Subcutaneous abdominal adipose tissue (tissue), 5 donors: ENCODE measurements around the gene IRF8.
"Not testable (repeated sequence)": the region's sequence is repeated elsewhere in the genome, so short reads cannot be mapped to it uniquely, and the experiment has no call there.

Experiments used
- H3K27ac ChIP-seq: one replicate; pipeline ENCODE4 v1.7.0; 2013; ENCODE audit warnings: low read depth, mild to moderate bottlenecking, inconsistent platforms, low read length, moderate library complexity
- H3K27me3 ChIP-seq, 5 donors: one replicate each; pipeline ENCODE4 v1.7.0; 2013; ENCODE audit warnings: low read length in 5 of 5, inconsistent platforms in 1 of 5; ENCODE audit not compliant: control insufficient read depth in 5 of 5, insufficient read depth in 4 of 5
- H3K36me3 ChIP-seq, 5 donors: one replicate each; pipeline ENCODE4 v1.7.0; 2013; ENCODE audit warnings: low read length in 5 of 5; ENCODE audit not compliant: control insufficient read depth in 5 of 5, insufficient read depth in 5 of 5
- H3K4me1 ChIP-seq, 5 donors: one replicate each; pipeline ENCODE4 v1.7.0; 2013; ENCODE audit warnings: low read length in 5 of 5, mild to moderate bottlenecking in 3 of 5, moderate library complexity in 1 of 5; ENCODE audit not compliant: control insufficient read depth in 5 of 5, insufficient read depth in 5 of 5
- H3K4me3 ChIP-seq, 5 donors: one replicate each; pipeline ENCODE4 v1.7.0; 2013; ENCODE audit warnings: low read length in 5 of 5, low read depth in 1 of 5
- H3K9ac ChIP-seq, 5 donors: one replicate each; pipeline ENCODE4 v1.7.0; 2013; ENCODE audit warnings: low read length in 5 of 5, mild to moderate bottlenecking in 4 of 5, moderate library complexity in 3 of 5
- H3K9me3 ChIP-seq, 5 donors: one replicate each; pipeline ENCODE4 v1.7.0; 2013; ENCODE audit warnings: low read length in 5 of 5; ENCODE audit not compliant: control insufficient read depth in 5 of 5
- donor health status: healthy.
- donor health status: healthy.
- donor health status: healthy.
- donor health status: healthy.
- donor health status: healthy.

Gene IRF8

DNA sequence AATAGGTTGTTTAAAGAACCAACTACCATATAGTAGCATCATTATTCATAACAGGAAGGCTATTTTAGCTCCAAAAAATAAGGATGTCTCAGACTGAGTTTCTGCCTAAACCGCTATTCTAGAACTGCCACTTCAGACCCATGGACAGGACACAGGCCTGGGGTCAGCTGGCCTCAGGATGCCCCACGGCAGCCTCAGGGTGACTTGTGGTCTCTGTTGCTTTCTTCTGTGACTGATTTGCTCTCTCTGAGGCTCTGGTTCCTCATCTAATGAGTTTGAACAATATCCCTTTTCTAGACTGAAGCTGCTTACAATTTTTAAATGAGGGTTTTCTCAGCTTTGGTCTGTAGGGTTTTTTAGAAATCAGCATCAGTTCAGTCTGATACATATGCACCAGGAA lies 31.8 kb upstream of the IRF8 start:
- Histone ChIP-seq H3K27ac (no peak overlapping the region), H3K9ac (no peak overlapping the region), H3K9me3 (peaks cover 0 to 11% (median 0%) of the 10 kb centered on the region in 5 donors), H3K36me3 (no peaks in the 10 kb centered on the region), H3K4me1 (peaks cover 0 to 19% (median 8%) of the 10 kb centered on the region in 5 donors), H3K4me3 (no peak overlapping the region), H3K27me3 (no peaks in the 10 kb centered on the region)

DNA sequence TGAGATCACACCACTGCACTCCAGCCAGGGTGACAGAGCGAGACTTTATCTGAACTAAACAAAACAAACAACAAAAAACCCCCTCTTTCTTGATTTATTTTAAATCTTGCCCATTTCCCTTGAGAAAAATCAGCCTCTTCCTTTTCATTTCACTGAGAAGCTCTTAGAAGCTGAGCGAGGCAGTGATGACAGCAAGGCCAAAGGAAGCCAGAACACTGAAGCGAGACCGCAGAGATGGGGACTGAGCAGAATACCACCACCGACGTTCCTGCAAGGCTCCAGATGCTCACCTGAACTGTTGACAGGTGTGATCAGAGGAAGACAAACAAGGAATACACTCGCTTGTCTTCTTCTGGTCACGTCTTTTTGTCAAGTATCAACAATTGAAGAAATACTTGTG lies 30.5 kb upstream of the IRF8 start:
- H3K4me1 ChIP-seq: peaks cover 0 to 17% (median 12%) of the 10 kb centered on the region in 5 donors
- H3K27me3 ChIP-seq: no peaks in the 10 kb centered on the region
- H3K9ac ChIP-seq: no peak overlapping the region
- no peak overlapping the region for H3K4me3 ChIP-seq
- peaks cover 0 to 11% (median 0%) of the 10 kb centered on the region in 5 donors for H3K9me3 ChIP-seq
- no peaks in the 10 kb centered on the region for H3K36me3 ChIP-seq
- no peak overlapping the region for H3K27ac ChIP-seq

DNA sequence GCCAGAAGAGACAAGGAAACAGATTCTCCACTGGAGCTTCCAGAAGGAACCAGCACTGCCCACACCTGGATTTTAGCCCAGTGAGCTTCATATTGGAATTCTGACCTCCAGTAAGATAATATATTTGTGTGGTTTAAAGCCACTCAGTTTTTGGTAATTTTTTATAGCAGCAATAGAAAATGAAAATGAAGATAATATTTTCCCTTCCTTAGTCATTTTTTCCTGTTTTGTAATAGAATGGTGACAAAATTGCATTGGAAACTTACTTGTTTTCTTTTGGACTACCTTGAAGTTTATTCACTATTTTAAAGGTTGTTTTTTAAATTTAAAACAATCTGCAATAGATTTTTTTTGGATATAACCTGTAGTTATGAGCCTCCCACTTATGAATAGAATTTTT lies 29.8 kb upstream of the IRF8 start:
- Histone ChIP-seq H3K27ac (no peak overlapping the region), H3K9me3 (peaks cover 0 to 11% (median 0%) of the 10 kb centered on the region in 5 donors), H3K36me3 (no peaks in the 10 kb centered on the region), H3K4me3 (no peak overlapping the region), H3K4me1 (peaks cover 0 to 19% (median 14%) of the 10 kb centered on the region in 5 donors), H3K9ac (no peak overlapping the region), H3K27me3 (no peaks in the 10 kb centered on the region)

DNA sequence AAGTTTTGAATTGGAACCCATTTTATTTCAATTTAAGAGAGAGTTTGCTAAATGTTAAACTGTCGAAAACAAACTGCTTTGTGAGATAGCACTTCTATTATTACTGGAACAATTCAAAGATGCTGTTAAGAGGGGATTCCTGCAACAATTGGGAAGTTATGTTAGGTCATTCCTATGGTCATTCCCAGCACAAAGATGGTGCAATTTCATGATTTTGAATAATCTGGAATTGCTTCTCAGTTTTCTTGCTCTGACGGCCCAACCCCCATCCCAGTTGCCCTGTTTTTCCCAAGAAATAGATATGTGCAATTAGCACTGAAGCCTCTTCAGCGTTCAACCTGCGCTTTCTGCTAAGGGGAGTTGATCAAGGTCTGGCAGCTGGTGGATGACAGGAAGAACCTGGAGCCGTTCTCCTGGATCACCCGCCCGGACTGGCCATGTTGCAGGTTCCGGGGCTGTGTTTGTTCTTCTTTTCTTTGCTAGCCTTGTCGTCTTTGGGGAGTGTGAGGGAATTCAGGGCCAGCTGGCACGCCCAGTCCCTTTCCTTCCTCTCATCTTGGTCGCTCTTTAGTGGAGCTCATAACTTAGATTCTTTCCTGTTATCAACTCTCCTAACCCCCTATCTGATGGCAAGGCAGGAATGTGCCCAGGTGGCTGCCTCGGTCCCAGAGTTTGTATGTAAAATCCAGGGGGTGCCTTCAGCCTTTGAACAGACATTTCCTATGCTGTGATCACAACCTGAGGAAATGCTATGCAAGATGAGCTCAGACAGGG lies 29.0 kb upstream of the IRF8 start:
- Histone ChIP-seq H3K9me3 (peaks cover 0 to 5% (median 0%) of the 10 kb centered on the region in 5 donors), H3K27ac (no peak overlapping the region), H3K4me3 (peak overlapping the region in 1 of 5 donors; percentile 12), H3K4me1 (peaks cover 0 to 19% (median 14%) of the 10 kb centered on the region in 5 donors), H3K27me3 (no peaks in the 10 kb centered on the region), H3K36me3 (no peaks in the 10 kb centered on the region), H3K9ac (no peak overlapping the region)

DNA sequence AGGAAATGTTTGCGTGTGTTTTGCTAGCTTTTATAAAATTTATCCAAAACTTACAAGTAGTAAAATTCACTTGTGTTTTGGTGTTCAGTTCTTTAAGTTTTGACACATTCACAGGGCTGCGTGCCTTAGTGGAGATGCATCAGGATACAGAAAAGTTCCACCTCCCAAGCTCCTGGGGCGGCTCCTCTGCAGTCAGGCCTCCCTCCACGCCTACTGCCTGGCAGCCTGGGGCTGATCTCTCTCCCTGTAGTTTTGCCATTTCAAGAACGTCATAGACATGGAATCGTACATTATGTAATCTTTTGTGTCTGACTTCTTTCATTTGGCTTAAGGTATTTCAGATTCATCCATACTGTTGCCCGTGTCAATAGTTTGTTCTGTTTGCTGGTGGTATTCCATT lies 27.2 kb upstream of the IRF8 start:
- no peaks in the 10 kb centered on the region for H3K36me3 ChIP-seq
- H3K27ac ChIP-seq: no peak overlapping the region
- no peak overlapping the region for H3K4me3 ChIP-seq
- H3K4me1 ChIP-seq: peaks cover 0 to 19% (median 14%) of the 10 kb centered on the region in 5 donors
- H3K9me3 ChIP-seq: peaks cover 0 to 4% (median 0%) of the 10 kb centered on the region in 5 donors
- no peak overlapping the region for H3K9ac ChIP-seq
- no peaks in the 10 kb centered on the region for H3K27me3 ChIP-seq

DNA sequence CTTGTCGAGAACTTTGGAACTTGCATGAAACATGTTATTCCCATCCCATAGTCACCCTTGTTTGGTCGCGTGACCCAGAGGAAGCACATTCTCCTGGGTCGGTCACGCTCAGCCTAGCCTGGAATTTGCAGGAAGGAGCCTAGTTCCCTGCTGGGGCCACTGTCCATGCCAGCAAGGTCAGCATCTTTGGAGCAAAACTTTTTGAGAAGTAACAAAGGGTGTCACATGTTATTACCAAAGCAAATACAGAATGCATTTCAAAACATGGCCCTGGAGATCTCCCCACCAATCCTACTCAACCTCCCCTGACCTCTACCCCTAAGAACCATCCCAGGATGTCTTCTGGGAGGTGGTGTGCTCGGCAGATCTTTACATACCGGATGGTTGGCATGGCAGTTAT lies 26.2 kb upstream of the IRF8 start:
- Histone ChIP-seq H3K27ac (no peak overlapping the region), H3K9ac (no peak overlapping the region), H3K9me3 (peaks cover 0 to 4% (median 0%) of the 10 kb centered on the region in 5 donors), H3K4me3 (no peak overlapping the region), H3K36me3 (no peaks in the 10 kb centered on the region), H3K27me3 (no peaks in the 10 kb centered on the region), H3K4me1 (peaks cover 0 to 15% (median 14%) of the 10 kb centered on the region in 5 donors)

DNA sequence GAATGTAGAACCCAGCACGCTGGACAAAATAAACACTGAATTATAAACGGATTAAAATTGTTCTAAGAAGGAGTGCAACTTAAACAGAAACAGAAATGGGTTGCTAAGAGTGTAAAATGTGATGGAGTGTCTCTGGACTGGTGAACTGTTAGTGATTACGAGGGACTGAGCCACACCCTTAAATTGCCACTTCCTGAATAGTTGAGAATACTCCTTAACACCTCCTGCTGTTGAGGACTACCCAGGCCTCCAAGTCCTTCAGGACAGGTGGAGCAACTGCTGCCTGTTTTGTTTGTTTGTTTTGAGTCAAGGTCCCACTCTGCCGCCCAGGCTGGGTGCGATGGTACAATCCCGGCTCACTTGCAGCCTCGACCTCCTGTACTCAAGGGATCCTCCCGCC lies 25.8 kb upstream of the IRF8 start:
- Histone ChIP-seq H3K4me1 (peaks cover 0 to 15% (median 12%) of the 10 kb centered on the region in 5 donors), H3K4me3 (no peak overlapping the region), H3K9ac (no peak overlapping the region), H3K36me3 (no peaks in the 10 kb centered on the region), H3K27ac (no peak overlapping the region), H3K9me3 (peaks cover 0 to 4% (median 0%) of the 10 kb centered on the region in 5 donors), H3K27me3 (no peaks in the 10 kb centered on the region)

DNA sequence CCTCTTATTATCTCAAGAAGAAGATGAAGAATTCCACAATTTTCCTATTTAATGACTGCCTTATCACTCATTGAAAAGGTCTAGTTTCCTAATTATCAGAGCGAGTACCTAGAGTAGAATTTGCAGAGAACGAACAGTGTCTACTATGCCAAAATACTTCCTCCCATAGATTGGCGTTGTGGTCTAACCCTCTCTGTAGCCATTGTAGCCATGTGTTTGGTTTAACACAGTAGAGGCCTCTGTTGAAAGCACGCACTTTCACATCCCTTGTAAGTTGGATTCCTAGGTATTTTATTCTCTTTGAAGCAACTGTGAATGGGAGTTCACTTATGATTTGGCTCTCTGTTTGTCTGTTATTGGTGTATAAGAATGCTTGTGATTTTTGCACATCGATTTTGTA lies 24.9 kb upstream of the IRF8 start:
- H3K9ac ChIP-seq, H3K36me3 ChIP-seq, H3K27me3 ChIP-seq, H3K9me3 ChIP-seq, H3K4me3 ChIP-seq, H3K27ac ChIP-seq: not testable (repeated sequence)
- H3K4me1 ChIP-seq: peaks cover 0 to 15% (median 12%) of the 10 kb centered on the region in 5 donors

DNA sequence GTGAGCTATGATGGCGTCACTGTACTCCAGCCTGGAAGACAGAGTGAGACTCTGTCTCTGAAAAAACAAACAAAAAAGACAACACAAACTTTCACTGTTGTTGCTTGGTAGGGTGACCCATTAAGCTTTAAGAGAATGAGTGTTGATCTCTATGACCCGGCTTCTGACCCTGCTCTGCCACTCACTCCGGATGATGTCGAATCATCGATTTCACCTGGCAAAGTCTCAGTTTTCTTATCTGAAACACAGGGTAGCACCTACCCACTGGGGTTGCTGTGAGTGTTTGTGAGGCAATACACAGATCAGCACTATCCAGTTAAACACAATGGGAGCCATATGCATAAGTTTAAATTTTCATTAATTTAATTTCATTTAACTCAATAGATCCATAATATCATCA lies 20.6 kb upstream of the IRF8 start:
- H3K9ac ChIP-seq: no peak overlapping the region
- no peaks in the 10 kb centered on the region for H3K36me3 ChIP-seq
- peaks cover 0 to 3% (median under 1%) of the 10 kb centered on the region in 5 donors for H3K4me1 ChIP-seq
- peaks cover 0 to 6% (median 0%) of the 10 kb centered on the region in 5 donors for H3K27me3 ChIP-seq
- H3K27ac ChIP-seq: no peak overlapping the region
- no peaks in the 10 kb centered on the region for H3K9me3 ChIP-seq
- H3K4me3 ChIP-seq: no peak overlapping the region

DNA sequence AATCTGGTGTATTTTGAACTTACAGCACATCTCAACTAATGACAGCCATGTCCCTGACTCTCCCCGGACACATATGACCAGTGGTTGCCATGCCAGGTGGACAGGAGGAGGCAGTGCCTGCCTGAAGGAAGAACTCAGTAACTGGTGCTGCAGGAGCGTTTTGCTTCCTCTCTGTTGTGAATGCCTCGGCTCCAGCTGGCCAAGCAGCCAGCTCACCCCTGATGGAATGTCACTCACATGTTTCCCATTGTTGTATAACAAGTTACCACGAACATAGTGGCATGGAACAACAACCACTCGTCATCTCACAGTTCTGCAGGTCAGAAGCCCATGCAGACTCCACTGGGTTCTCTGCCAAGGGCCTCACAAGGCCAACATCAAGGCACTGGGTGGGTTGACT lies 20.1 kb upstream of the IRF8 start:
- H3K4me3 ChIP-seq: no peak overlapping the region
- no peaks in the 10 kb centered on the region for H3K4me1 ChIP-seq
- no peak overlapping the region for H3K9ac ChIP-seq
- no peak overlapping the region for H3K27ac ChIP-seq
- peaks cover 0 to 9% (median 3%) of the 10 kb centered on the region in 5 donors for H3K27me3 ChIP-seq
- no peaks in the 10 kb centered on the region for H3K9me3 ChIP-seq
- no peaks in the 10 kb centered on the region for H3K36me3 ChIP-seq
